Stimulated activated CD4-positive, alpha-beta T cell treated with anti-CD3 and anti-CD28 coated beads, Interleukin-2, amount 100 ng/mL, for 48 hours (primary cell): ENCODE data around the gene MRPL22.
"Not testable (repeated sequence)": the region's sequence is repeated elsewhere in the genome, so short reads cannot be mapped to it uniquely, and the experiment has no call there.

ENCODE experiments used
- DNase-seq, 2 donors: peaks; one replicate each; pipeline ENCODE4 v3.0.0-alpha.2; 2020

MRPL22 gene

DNA sequence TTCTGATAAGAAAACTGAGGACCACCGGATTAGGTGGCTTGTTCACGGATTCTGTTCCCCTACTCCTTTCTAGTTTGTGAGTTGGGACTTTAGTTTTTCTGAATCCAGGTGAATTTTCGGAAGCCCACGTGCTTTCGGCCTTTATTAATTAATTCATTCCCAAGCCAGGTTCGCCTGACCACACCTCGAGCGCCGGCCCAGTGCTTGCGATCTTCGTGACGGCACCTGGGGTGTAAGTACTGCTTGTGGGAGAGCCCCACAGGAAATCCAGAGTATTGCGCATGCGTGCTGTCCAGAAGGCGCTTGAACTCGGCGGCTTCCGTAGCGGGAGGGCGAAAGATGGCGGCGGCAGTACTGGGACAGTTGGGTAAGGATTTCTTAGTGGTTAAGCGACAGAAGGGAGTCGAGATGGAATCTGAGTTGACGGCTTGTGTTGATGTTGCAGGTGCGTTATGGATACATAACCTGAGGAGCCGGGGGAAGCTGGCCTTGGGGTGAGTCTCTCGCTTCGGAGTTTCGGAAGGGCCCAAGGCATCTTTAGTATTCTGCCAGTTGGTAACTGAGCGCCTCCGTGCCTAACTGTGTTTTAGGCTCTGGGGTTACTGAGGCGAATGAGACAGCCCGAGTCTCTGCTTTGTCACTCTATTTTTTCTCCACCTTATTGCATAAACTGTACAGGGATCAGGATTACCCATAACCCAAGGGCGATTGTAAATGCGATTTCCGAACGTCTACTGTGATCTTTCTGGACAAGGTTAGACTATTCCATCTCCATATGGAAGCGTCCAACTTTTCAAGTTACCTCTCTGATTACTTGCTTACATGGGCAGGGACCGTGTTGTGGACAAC lies at the start of gene MRPL22:
Gene MRPL22 (plus strand): TSS at position 302 of the 849 bp plus-strand sequence. CDS start 38 bp downstream, at position 340.
- peak; percentile 94 to 96 for DNase-seq

DNA sequence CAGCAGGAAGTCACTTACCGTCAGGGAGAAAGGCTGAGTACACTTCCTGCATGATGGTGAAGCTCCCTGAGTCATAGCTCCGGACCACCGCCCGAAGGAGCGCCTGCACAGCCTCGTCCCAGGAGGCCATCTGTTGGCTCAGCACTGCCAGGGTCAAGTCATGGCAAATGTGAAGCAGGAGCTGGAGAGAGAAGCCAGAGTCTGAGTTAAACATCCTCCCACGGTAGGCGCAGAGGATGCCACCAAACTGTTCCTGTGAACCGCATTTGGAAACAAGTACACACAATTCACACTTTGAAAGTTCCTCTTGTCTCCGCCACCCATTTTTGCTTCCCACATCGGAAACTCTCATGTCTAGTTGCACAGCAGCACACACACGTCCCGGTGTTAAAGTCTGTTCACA lies 48.5 kb upstream of the MRPL22 start:
- DNase-seq: no peak

DNA sequence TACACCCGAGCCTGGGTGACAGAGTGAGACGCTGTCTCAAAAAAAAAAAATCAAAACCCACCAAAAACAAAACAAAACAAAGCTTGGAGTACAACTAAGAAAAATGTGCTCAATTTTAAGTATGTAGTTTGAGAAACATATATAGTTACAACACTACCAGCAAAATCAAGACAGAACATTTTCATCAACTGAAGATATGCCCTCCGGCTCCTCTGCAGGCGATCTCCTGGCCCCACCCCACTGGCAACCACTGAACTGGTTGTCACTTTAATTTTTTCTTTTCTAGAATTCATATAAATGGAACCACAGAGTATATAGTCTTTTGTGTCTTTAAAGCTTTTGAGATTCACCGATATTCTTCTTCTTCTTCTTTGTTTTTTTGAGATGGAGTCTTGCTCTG lies 47.5 kb upstream of the MRPL22 start:
- DNase-seq: no peak

GRCh38 chr5:154895606-154896561 lies 45.0 kb upstream of the MRPL22 start:
- DNase-seq: no peak

- no peak for DNase-seq
Observed at GRCh38 chr5:154896562-154897165, 44.2 kb upstream of the MRPL22 start.

DNA sequence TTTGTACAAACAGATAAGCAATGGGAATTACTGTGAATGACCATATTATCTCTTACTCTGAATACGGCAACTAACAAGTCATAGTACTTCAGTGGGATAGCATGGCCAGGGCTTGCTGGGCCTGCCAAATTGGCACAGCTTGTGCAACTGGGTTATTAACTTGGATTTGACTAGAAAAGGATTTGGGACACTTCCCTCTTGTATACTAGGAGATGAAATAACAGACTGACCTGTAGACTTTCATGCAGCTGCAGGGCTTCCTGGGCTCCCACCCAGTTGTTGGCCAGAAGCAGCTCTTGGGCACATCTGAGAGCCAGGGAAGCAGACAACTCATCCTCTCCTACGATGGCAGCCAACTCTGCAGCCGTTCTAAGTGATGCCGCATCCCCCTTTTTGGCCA lies 42.7 kb upstream of the MRPL22 start:
- DNase-seq: no peak

- no peak for DNase-seq
Observed at GRCh38 chr5:154899151-154899816, 41.6 kb upstream of the MRPL22 start.

- no peak for DNase-seq
Observed at GRCh38 chr5:154900066-154900465, 40.8 kb upstream of the MRPL22 start.

- no peak for DNase-seq
Observed at GRCh38 chr5:154901276-154901675, 39.6 kb upstream of the MRPL22 start.

DNA sequence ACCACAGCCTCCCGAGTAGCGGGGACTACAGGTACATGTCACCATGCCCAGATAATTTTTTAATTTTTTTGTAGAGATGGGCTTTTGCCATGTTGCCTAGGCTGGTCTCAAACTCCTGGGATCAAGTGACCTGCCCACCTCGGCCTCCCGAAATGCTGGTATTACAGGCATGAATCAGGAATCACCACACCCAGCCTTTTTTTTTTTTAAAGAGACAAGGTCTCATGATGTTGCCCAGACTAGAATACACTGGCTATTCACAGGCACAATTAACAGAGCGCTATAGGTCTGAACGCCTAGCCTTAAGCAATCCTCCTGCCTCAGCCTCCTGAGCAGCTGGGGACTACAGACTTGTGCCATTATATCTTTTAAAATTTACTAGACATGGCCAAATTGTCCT lies 39.0 kb upstream of the MRPL22 start:
- DNase-seq: no peak

- DNase-seq: not testable (repeated sequence)
Observed at GRCh38 chr5:154905601-154906000, 35.3 kb upstream of the MRPL22 start.

- DNase-seq: no peak
Observed at GRCh38 chr5:154916874-154917273, 24.0 kb upstream of the MRPL22 start.

DNA sequence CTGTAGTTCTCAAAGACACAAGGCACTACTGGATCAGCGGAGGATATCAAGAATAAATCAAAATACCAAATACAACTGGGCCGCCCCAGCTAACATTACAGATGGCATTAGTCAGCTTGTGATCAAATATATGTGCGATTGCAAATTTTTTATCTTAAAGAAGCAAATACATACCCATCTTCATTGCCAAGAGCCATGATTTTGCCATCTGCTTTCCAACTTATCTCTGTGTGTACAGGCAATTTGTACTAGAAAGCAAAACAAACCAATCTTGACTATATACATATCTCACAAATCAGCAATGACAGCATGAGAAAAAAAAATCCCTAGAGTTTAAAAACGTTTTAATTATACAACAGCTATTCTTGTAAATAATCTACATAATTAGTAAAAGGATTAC lies 23.1 kb upstream of the MRPL22 start:
- no peak for DNase-seq

DNA sequence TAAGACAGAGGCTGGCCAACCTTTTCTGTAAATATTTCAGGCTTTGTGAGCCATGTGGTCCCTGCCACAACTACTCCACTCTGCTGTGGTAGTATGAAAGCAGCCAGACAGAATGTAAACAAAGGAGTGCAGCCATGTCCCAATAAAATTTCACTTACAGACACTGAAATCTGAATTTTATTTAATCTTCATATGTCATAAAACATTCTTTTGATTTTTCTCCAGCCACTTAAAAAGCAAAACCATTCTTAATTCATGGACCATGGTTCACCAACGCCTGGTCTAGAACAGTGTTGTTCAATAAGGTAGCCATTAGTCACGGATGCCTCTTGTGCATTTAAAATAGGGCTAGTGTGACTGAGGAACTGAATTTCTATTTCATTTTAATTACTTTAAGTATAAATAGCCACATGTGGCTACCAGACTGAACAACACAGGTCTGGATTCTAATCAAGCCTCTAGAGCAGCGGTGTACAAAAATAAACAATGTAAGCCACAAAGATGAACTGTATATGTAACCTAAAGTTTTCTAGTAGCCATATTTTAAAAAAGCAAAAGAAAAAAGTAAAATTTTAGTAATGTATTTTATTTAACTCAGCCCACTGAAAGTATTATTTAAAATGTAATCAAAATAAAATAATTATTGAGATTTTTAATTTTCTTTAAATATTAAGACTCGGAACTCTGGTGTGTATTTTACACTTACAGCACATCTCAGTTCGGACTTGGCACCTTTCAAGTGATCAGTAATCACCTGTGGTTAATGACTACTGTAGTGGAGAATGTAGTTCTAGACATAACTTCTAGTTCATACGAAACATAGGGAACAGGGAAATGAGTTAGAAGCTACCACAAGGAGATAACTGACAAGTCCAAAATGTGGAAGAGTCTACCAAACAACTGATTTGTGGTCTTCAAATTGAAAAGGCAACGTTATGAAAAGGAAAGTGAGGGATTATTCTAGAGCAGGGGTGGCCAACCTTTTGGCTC lies 17.1 kb upstream of the MRPL22 start:
- no peak for DNase-seq

- no peak for DNase-seq
Observed at GRCh38 chr5:154933537-154933936, 7.3 kb upstream of the MRPL22 start.

DNA sequence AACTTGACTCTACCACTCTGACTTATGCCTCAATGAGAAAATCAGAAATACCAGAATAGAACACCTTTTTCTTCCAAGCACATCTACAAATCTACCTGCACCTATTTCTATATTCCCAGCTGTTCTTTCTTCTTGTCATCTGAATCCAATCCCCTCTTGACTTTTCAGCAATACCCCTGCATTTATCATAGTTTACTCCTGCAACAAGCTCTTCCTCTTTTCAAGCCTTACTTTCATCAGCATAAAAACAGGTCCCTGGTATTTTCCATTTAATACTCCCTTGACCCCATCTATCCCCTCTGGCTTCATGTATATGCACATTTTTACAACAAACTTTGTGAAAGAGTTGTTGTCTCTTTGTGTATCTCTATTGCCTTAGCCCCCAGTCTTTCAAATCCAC lies 6.0 kb upstream of the MRPL22 start:
- no peak for DNase-seq

DNA sequence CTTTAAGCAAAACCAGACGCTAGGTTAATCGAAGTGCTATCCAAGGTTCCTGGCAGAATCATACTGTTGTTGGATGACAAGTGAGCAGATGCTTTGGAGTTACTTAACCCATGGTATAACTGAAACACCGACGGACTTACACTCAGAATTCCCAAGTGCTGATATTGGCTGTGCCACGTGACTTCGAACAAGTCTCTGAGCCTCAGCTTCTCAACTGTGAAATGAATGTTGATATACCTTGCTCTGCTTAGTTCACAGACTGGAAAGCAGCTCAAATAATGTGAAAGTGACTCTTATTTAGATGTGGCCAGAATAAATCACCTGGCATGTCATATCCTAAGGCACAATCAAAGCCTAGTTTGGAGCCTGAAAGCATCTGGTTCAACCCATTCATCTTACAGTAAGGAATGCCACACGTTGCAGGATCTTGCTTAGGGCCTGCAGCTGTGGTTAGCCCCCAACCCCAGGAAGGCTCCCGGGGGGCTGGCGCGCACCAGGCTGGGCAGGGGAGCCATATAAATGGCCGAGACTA lies 3.6 kb upstream of the MRPL22 start:
- DNase-seq: no peak

DNA sequence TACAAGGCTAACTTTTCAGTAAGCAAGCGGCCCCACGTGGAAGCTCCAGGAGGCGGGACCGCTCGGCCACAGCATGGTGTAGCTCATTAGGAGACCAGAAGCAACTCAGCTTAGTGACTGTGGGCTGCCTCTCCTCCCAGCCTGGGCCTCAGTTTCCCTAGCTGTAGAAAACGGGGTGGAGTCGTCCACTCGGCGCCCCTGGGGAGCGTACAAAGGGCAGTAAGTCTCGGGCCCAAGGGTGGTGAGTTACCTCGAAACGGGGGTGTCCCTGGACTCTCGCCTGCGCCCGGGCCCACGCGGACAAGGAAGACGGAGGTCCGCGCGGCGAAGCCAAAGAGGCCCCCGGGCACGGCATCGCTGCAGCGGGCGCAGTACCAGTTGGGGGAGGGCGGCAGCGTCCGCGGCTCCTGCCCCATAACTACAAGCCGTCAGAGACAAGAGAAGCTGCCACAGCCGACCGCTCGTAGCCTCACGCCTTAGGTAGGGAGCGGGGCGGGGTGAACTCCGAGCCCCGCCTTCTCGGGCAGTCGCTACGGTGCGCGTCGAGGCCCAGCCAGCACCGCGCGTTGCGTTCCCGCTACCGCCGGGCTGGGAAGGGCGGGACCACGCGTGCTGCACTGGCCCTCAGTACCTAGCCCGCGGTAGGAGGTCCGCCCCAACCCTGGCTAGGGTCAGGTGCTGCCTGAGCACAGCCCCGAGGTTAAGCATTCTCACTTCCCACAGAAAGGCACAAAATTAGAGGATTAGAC lies 3.0 kb upstream of the MRPL22 start, which contains the start of gene GEMIN5:
Gene GEMIN5 (minus strand): TSS at position 494 of the 749 bp plus-strand sequence. CDS start 78 bp downstream, at position 416.
- DNase-seq: peak; percentile 76 to 85

GRCh38 chr5:154939387-154939786 lies 1.5 kb upstream of the MRPL22 start:
- DNase-seq: not testable (repeated sequence)

GRCh38 chr5:154940375-154940771 lies 500 bp upstream of the MRPL22 start:
- no peak for DNase-seq
